ENCODE results near the gene MAP3K8. TPM values are rescaled to one million over a fixed set of nuclear protein-coding genes. Genes with fewer than 3 reads are reported as not detected.

The MAP3K8 gene
- total and polyA plus RNA-seq, 2 of the 8 experiments (the other 6 are each of a cell fraction or from before 2014, with no cell fraction given) = 5.6 to 6.0 TPM

DNA sequence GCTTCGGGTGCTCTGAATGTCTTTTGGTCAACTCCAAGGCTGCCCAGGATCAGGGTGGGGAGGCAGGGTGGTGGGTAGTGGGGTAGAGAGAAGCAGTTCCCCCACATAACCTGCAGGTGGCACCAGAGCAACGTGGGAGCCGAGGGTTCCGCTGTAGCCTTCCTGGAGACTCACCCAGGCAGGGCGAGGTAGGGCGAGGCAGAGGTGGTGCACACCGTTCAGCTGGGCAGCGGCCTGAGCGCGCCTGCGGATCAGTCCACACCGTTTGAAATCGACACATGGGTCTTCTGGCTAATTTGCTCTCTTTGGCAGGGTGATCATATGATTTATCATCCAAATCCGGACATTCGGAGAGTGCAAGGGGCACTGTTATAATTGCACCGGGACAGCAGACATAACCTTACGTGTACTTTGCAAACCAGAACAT, 41.4 kb upstream of the MAP3K8 start (continued):
- TF ChIP-seq CTCF (IDR thresholded peaks at IDR 0.05; ENCODE audit: control extremely low read depth in 1 of 3, insufficient read depth in 1 of 3, low read depth in 1 of 3, low read length in 3 of 3) (peak; percentile 93 to 98 (median 93)), SIRT6 (IDR thresholded peaks at IDR 0.05; ENCODE audit: low read length) (no peak), POU5F1 (IDR thresholded peaks at IDR 0.05; ENCODE audit: low read depth, low read length) (no peak)

Data from H1 (cell line).